GM21529 (cell line): ENCODE measurements around the gene ACTR1A.
"Not testable (repeated sequence)": the region's sequence is repeated elsewhere in the genome, so short reads cannot be mapped to it uniquely, and the experiment has no call there.

Experiments used
- ATAC-seq: cut with Tn5 transposase; IDR thresholded peaks from one replicate; pipeline ENCODE4 v1.9.1; 2021; ENCODE audit not compliant: unreplicated experiment

The ACTR1A gene

DNA sequence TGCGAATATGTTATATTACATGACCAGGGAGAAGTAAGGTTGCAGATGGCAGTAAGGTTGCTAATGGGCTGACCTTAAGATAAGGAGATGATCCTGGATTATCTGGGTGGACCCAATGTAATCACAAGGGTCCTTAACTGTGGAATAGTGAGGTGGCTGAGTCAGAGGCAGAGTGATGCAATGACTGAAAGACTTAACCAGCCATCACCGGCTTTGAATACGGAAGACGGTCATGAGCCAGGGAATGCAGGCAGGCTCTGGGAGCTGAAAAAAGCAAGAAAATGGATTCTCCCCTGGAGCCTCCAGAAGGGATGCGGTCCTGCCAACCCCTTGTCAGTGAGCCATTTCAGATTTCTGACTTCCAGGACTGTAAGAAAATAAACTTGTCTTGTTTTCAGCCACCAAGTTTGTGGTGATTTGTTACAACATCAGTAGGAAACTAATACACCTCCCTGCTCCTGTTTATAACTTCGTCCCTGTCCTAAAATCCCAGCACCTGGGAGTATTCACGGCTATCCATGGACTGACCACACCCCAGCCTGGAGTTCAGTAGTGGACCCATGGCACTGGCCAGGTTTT lies 46.5 kb downstream of the ACTR1A start:
- ATAC-seq: no peak

DNA sequence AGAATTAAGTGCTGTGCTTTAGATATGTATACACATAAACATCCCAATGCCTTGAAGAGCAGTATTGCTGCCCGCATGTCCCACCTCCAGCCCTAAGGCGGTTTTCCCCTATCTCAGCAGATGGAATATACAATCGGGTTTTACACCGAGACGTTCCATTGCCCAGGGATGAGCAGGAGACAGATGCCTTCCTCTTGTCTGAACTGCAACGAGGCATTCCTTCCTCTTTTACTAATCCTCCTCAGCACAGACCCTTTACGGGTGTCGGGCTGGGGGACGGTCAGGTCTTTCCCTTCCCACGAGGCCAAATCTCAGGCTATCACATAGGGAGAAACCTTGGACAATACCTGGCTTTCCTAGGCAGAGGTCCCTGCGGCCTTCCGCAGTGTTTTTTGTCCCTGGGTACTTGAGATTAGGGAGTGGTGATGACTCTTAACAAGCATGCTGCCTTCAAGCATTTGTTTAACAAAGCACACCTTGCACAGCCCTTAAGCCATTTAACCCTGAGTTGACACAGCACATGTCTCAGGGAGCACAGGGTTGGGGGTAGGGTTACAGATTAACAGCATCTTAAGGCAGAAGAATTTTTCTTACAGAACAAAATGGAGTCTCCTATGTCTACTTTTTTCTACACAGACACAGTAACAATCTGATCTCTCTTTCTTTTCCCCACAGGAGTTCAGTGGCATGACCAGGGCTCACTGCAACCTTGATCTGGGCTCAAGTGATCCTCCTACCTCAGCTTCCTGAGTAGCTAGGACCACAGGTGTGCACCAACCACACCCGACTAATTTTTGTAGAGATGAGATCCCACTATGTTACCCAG lies 47.6 kb downstream of the ACTR1A start:
- ATAC-seq: not testable (repeated sequence)

DNA sequence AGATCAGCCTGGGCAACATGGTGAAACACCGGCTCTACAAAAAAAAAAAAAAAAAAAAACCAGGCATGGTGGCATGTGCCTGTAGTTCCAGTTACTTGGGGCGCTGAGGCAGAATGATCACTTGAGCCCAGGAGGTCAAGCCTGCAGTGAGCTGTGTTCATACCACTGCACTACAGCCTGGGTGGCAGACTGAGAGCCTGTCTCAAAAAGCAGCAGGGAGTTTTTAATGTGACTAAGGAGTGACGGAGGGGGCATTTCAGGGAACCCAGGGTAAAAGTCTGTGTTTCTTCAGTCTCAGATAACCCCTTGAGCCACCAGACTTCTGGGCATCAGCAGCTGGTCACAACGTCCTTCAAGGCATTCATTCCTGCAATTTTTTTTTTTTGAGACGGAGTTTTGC lies 49.0 kb downstream of the ACTR1A start:
- no peak for ATAC-seq

DNA sequence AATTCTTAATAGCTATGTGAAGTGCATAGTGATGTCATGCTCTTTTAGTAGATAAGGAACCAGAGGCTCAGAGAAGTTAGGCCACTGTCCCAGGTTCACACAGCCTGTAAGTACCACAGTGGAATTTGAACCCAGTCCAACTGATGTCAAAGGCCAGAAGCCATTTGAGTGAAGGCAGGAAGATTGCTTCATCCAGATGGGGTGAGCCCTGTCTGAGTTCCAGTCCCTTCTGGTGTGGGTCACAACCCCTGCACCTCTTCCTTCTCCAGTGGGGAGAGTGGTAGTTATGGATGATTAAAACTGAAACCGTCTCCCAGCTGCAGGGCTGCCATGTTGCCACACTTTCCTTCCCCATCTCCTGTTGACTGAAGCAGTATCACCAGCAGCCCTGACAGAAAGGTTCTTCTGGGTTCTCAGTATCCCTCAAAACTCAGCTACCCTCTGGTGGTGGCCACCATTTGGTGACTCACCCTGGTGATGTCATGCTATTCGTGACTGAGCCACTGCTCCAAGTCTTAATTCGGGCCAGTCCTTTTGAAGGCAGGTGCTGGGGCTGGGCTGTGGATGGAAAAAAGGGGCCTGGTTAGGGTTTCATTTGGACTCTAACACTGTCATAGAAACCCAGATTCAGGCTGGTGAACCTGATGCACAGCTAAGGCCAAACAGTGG lies 49.7 kb downstream of the ACTR1A start:
- no peak for ATAC-seq

- no peak for ATAC-seq
Measured at GRCh38 chr10:102451105-102451969, 51.2 kb downstream of the ACTR1A start, which contains the start of gene C10orf95. Gene C10orf95 (minus strand): TSS chr10:102451543. CDS start chr10:102451093, 450 bp downstream.

DNA sequence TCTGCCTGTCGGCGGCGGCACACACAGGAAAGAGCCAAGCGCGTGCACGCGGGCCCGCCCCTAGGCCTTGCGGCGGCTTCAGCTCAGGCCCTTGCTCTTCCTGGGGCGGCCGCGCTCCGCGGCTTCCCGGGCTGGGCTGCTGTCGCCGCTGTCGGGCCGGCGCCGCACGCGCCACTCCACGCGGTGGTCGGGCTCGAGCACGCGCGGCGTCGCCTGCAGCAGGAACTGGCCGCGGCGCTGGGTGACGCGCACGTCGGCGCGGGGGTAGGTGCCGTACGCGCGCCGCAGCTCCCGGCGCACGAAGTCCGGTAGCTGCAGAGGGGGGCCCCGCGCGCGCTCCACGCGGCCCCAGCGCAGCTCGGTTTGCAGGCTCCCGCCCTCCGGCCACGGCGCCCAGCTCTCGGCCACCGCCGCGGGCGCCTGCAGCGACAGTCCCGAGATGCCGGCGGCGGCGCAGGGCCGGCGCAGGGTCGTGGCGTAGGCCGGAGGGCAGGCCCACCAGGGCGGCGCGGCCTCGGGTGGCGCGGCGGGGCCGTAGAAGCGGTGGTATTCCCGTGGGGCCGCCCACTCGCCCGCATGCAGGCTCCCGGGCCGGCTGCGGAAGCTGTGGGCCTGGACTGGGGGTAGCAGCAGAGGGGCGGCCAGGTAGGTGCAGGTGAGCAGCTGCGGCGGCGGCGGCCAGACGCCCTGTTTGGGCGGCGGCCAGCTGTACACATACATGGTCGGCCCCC lies 52.0 kb downstream of the ACTR1A start:
- ATAC-seq: peak; percentile 65

GRCh38 chr10:102450124-102450373 lies 52.5 kb downstream of the ACTR1A start:
- peak; percentile 0 for ATAC-seq

- peak; percentile 52 for ATAC-seq
Measured at GRCh38 chr10:102449321-102450123, 53.0 kb downstream of the ACTR1A start.

- no peak for ATAC-seq
Measured at GRCh38 chr10:102444851-102445250, 57.7 kb downstream of the ACTR1A start.

DNA sequence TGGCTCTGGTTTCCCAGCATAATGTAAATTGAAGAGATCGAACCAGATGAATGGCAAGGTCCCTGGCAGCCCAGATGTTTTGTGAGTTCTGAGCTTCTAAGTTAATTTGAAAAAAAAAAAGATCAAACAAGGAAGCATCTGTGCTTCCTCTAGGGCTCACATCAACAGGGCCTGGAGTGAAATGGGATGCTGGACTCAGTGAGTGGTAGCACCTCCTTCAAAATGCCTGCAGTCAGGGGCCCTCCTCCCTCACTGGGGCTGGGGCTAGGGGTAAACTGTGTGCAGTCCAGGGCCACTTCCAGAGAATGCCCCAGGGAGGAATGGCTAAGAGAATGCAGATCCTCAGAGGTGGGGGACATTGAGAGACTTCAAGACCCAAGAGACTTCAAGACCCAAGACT lies 64.1 kb downstream of the ACTR1A start:
- ATAC-seq: no peak

DNA sequence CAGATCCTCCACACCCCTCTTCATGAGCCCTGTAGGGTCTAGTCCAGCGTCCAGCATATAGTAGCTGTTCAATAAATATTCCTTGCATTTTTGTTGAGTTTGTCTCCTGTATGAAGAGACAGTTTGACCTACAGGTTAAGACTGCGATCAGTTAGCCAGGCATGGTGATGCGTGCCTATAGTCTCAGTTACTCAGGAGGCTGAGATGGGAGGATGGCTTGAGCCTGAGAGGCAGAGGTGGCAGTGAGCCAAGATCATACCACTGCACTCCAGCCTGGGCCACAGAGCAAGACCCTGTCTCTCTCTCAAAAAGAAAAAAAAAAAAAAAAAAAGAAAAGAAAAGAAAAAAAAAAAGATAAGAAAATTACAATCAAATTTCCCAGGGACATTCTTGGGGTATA lies 65.0 kb downstream of the ACTR1A start:
- no peak for ATAC-seq

DNA sequence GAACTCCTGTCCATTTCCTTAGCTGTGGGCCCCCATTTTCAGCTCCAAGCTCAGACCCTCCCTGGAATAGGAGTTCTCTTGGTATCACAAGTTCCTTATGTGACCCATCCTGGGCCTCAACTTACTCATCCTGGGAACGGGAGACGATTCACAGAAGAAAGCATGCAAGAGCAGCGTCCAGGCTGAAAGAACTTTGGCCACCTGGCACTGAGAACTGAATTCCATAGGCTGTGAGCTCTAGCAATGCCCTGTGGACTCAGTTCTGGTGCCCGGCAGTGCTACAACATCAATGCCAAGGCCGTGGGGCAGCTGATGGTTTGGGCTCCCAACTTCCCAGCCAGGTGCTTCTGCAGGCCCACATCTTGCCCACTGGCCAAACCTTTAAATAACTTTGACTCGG lies 66.2 kb downstream of the ACTR1A start:
- no peak for ATAC-seq

- no peak for ATAC-seq
Measured at GRCh38 chr10:102435529-102436233, 66.8 kb downstream of the ACTR1A start.

GRCh38 chr10:102435133-102435497 lies 67.4 kb downstream of the ACTR1A start:
- ATAC-seq: no peak

DNA sequence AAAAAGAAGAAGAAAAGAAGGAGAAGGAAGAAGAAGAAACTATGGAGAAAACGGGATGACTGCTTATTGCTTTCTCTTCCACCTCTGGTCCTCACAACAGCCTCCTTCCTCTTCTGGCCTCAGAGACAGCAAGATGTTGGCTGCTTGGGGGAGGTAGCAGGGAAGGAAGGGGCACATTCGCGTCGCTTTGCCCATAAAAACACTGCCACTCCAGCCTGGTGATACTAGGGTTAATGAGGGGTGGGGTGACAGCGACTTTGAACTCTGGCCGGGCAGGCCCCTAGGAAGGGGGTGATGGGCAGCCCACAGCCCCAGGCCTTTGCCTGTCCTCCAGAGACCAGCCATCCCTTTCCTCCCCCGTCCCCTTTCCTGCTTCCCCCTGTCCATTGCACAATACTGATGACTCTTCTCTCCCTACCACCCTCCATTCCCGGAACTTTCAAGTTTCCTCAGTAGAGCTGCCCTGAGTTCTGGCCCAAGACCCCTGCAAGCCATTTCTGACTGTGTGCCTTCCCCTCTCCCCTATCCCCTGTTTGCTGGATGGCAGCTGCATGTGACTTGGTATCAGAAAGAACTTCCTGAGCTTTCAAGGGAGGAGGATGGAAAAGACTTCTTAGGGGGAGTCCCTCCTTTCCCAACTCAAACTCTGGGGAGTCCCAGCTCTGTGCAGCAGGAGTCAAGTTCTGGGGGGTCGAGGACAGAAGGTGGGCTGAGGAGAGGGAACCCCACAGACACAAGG lies 67.9 kb downstream of the ACTR1A start:
- no peak for ATAC-seq

- ATAC-seq: no peak
Measured at GRCh38 chr10:102433619-102434046, 68.9 kb downstream of the ACTR1A start.

- ATAC-seq: peak; percentile 88
Measured at GRCh38 chr10:102432162-102432950, 70.2 kb downstream of the ACTR1A start, which contains the start of gene CUEDC2. Gene CUEDC2 (minus strand): TSS chr10:102432574. CDS start chr10:102425188, 7,386 bp downstream.
